ENCODE results near the gene CAMKMT. TPM values are rescaled to one million over a fixed set of nuclear protein-coding genes. Genes with fewer than 3 reads are reported as not detected.

The CAMKMT gene
- total and polyA plus RNA-seq, 2 donors (not counting 1 experiment from before 2014, with no cell fraction given) = 6.2 to 23.3 TPM

GRCh38 chr2:44807201-44808025 is 445.7 kb downstream of the CAMKMT start:
- CTCF ChIA-PET = no interaction called here
- H3K27ac ChIP-seq (ENCODE audit: low read length in 2 of 2) = no peak overlapping the region
- Mint-ChIP-seq H3K4me3 (no peak overlapping the region), H3K27ac (no peak overlapping the region), H3K4me1 (peaks cover 10% of the 10 kb centered on the region), H3K9me3 (ENCODE audit: insufficient read depth) (no peaks in the 10 kb centered on the region), H3K27me3 (peaks cover 88% of the 10 kb centered on the region)
- TF ChIP-seq EZH2 (IDR thresholded peaks at IDR 0.05; ENCODE audit: borderline replicate concordance, insufficient read depth, low read depth, low read length, poor library complexity, severe bottlenecking) = no peak
- ATAC-seq (ENCODE audit: low read depth) (no peak), DNase-seq (no peak)
- peaks cover 10 to 24% of the 10 kb centered on the region in 2 donors for H3K4me1 ChIP-seq (ENCODE audit: control insufficient read depth in 2 of 2, insufficient read depth in 2 of 2, low read length in 2 of 2)
- peaks cover 0 to 15% (median 0%) of the 10 kb centered on the region in 3 donors for H3K9me3 ChIP-seq (ENCODE audit: control extremely low read depth in 1 of 3, control insufficient read depth in 2 of 3, insufficient read depth in 1 of 3, low read length in 2 of 3)
- POLR2A ChIA-PET = no interaction called here
- intact Hi-C loops (cut with micrococcal nuclease) = loop anchor here (1.0 kb wide), 1 partner anchor 28 kb away; no protein-coding TSS in a partner anchor
- no peak overlapping the region for H2AFZ ChIP-seq (ENCODE audit: insufficient read depth, low read depth, low read length, poor library complexity, severe bottlenecking)
- no peak overlapping the region for H3K4me3 ChIP-seq (ENCODE audit: control extremely low read depth in 1 of 5, extremely low read depth in 1 of 5, insufficient read depth in 1 of 5, low read depth in 2 of 5, low read length in 4 of 5)
- no peaks in the 10 kb centered on the region for H3K79me2 ChIP-seq (ENCODE audit: control insufficient read depth, insufficient read depth, low read length)
- H3K9ac ChIP-seq (ENCODE audit: low read length) = no peak overlapping the region
- WGBS (ENCODE audit: insufficient coverage) = 27% methylated on average over 2 of the region's 14 CpGs
- H3K27me3 ChIP-seq (replicated peaks in 1 of 4; ENCODE audit: control extremely low read depth in 1 of 4, control insufficient read depth in 3 of 4, insufficient read depth in 4 of 4, low read length in 3 of 4) = peaks cover 0 to 66% (median 61%) of the 10 kb centered on the region in 4 experiments
- no peaks in the 10 kb centered on the region for H4K20me1 ChIP-seq (ENCODE audit: control insufficient read depth, insufficient read depth, low read length, poor library complexity, severe bottlenecking)
- H3K4me2 ChIP-seq (replicated peaks; ENCODE audit: low read depth, low read length, poor library complexity, severe bottlenecking) = no peak overlapping the region
- H3K36me3 ChIP-seq (replicated peaks in 1 of 2; ENCODE audit: control extremely low read depth in 1 of 2, control insufficient read depth in 1 of 2, extremely low read depth in 1 of 2, insufficient read depth in 2 of 2, low read length in 1 of 2) = no peaks in the 10 kb centered on the region

- intact Hi-C loops (cut with micrococcal nuclease) = loop anchor here (2.0 kb wide), 1 partner anchor 24 kb away; no protein-coding TSS in a partner anchor
- no peak overlapping the region for H3K4me3 Mint-ChIP-seq
- Histone ChIP-seq H3K4me3 (ENCODE audit: control extremely low read depth in 1 of 5, extremely low read depth in 1 of 5, insufficient read depth in 1 of 5, low read depth in 2 of 5, low read length in 4 of 5) (no peak overlapping the region), H3K4me2 (replicated peaks; ENCODE audit: low read depth, low read length, poor library complexity, severe bottlenecking) (no peak overlapping the region), H3K27ac (ENCODE audit: low read length in 2 of 2) (no peak overlapping the region), H4K20me1 (ENCODE audit: control insufficient read depth, insufficient read depth, low read length, poor library complexity, severe bottlenecking) (no peaks in the 10 kb centered on the region), H2AFZ (ENCODE audit: insufficient read depth, low read depth, low read length, poor library complexity, severe bottlenecking) (no peak overlapping the region), H3K4me1 (ENCODE audit: control insufficient read depth in 2 of 2, insufficient read depth in 2 of 2, low read length in 2 of 2) (no peaks in the 10 kb centered on the region), H3K9ac (ENCODE audit: low read length) (no peak overlapping the region), H3K79me2 (ENCODE audit: control insufficient read depth, insufficient read depth, low read length) (no peaks in the 10 kb centered on the region), H3K36me3 (replicated peaks in 1 of 2; ENCODE audit: control extremely low read depth in 1 of 2, control insufficient read depth in 1 of 2, extremely low read depth in 1 of 2, insufficient read depth in 2 of 2, low read length in 1 of 2) (no peaks in the 10 kb centered on the region), H3K27me3 (replicated peaks in 1 of 4; ENCODE audit: control extremely low read depth in 1 of 4, control insufficient read depth in 3 of 4, insufficient read depth in 4 of 4, low read length in 3 of 4) (peaks cover 0 to 43% (median 37%) of the 10 kb centered on the region in 4 experiments), H3K9me3 (ENCODE audit: control extremely low read depth in 1 of 3, control insufficient read depth in 2 of 3, insufficient read depth in 1 of 3, low read length in 2 of 3) (peaks cover 0 to 8% (median 0%) of the 10 kb centered on the region in 3 donors)
- DNase-seq = no peak
- CTCF ChIA-PET = no interaction called here
- TF ChIP-seq CTCF (IDR thresholded peaks at IDR 0.05) (no peak), EZH2 (IDR thresholded peaks at IDR 0.05; ENCODE audit: borderline replicate concordance, insufficient read depth, low read depth, low read length, poor library complexity, severe bottlenecking) (no peak)
- no peaks in the 10 kb centered on the region for H3K4me1 Mint-ChIP-seq
- no peaks in the 10 kb centered on the region for H3K9me3 Mint-ChIP-seq (ENCODE audit: insufficient read depth)
- WGBS (ENCODE audit: insufficient coverage) = 85% methylated on average over 20 of the region's 22 CpGs
- no peak overlapping the region for H3K27ac Mint-ChIP-seq
- no peak for ATAC-seq (ENCODE audit: low read depth)
- peaks cover 82% of the 10 kb centered on the region for H3K27me3 Mint-ChIP-seq
- POLR2A ChIA-PET = interaction anchor here (0.7 kb wide), 1 partner anchor 738 kb away, joined by 5 read pairs; no protein-coding TSS in a partner anchor
Observed at GRCh38 chr2:44810892-44811530, 449.3 kb downstream of the CAMKMT start.

Measured in B cell (primary cell).